Endodermal cell (in vitro differentiated cells): Measurements from ENCODE around the gene TGM6. TPM values are rescaled to one million over a fixed set of nuclear protein-coding genes. Genes with fewer than 3 reads are reported as not detected.

Experiments used
- DNase-seq: peaks from one replicate; pipeline ENCODE4 v3.0.0-alpha.2; 2017
- H3K27ac ChIP-seq: 2 replicates; pipeline ENCODE4 v1.5.1; 2013; ENCODE audit warnings: mild to moderate bottlenecking, low read depth, low read length, moderate library complexity
- H3K27me3 ChIP-seq: 2 replicates; pipeline ENCODE4 v1.6.1; 2013; ENCODE audit warnings: mild to moderate bottlenecking, low read length, moderate library complexity; ENCODE audit not compliant: insufficient read depth, control insufficient read depth, poor library complexity, severe bottlenecking
- H3K36me3 ChIP-seq: 2 replicates; pipeline ENCODE4 v1.7.0; 2013; ENCODE audit warnings: mild to moderate bottlenecking, low read length, moderate library complexity; ENCODE audit not compliant: control insufficient read depth, insufficient read depth
- H3K4me1 ChIP-seq: one replicate; pipeline ENCODE4 v1.7.0; 2013; ENCODE audit warnings: low read length; ENCODE audit not compliant: control insufficient read depth, insufficient read depth
- H3K4me3 ChIP-seq: 2 replicates; pipeline ENCODE4 v1.5.1; 2013; ENCODE audit warnings: mild to moderate bottlenecking, low read length, moderate library complexity
- H3K9ac ChIP-seq: 2 replicates; pipeline ENCODE4 v1.6.1; 2013; ENCODE audit warnings: mild to moderate bottlenecking, low read length, moderate library complexity; ENCODE audit not compliant: poor library complexity, severe bottlenecking; ENCODE audit errors: extremely low read depth
- H3K9me3 ChIP-seq: 2 replicates; pipeline ENCODE4 v1.6.1; 2013; ENCODE audit warnings: mild to moderate bottlenecking, low read length, moderate library complexity; ENCODE audit not compliant: control insufficient read depth
- H3K27ac Mint-ChIP-seq: 2 replicates; pipeline ENCODE4 v1.8.0; 2020; ENCODE audit warnings: mixed read lengths
- H3K27me3 Mint-ChIP-seq: 2 replicates; pipeline ENCODE4 v1.8.0; 2021; ENCODE audit warnings: mild to moderate bottlenecking, mixed read lengths; ENCODE audit not compliant: insufficient read depth
- H3K36me3 Mint-ChIP-seq: 2 replicates; pipeline ENCODE4 v1.8.0; 2020; ENCODE audit warnings: low read depth, mixed read lengths
- H3K4me1 Mint-ChIP-seq: 2 replicates; pipeline ENCODE4 v1.8.0; 2020; ENCODE audit warnings: mixed read lengths
- H3K4me3 Mint-ChIP-seq: 2 replicates; pipeline ENCODE4 v1.8.0; 2020; ENCODE audit warnings: mild to moderate bottlenecking, moderate library complexity, mixed read lengths
- H3K9me3 Mint-ChIP-seq: 2 replicates; pipeline ENCODE4 v1.8.0; 2020; ENCODE audit warnings: mild to moderate bottlenecking, mixed read lengths
- CTCF ChIP-seq: fragments of 200-600 bp; sonication (generic); conservative IDR thresholded peaks from 2 replicates; pipeline ENCODE4 v1.5.0; 2021; ENCODE audit warnings: antibody characterized with exemption, mild to moderate bottlenecking
- WGBS, 2 experiments: methylation state at CpG; one replicate each; pipeline versions ENCODE4 v1.1.5 to v1.1.7; 2013; ENCODE audit warnings: missing lambda C conversion rate in 2 of 2, mixed read lengths in 1 of 2; ENCODE audit not compliant: insufficient coverage in 1 of 2, insufficient read length in 1 of 2; 5-methylcytosine and 5-hydroxymethylcytosine counted together
- total RNA-seq, 2 donors: library from RNA; stranded (reverse); fragmentation: NEBNext Ultra II Directional in 1 of 2; extraction: Animal tissue kit (Norgen Biotek cat#: 25700) in 1 of 2; gene quantifications; 2 replicates in 1 of 2; 3 replicates in 1 of 2; pipeline ENCODE4 v1.2.1, GENCODE V29; 2021

The TGM6 gene
- total RNA-seq, 2 donors from 2014 or later: not detected

GRCh38 chr20:2458919-2459499, 78.3 kb downstream of the TGM6 start:
- no peaks in the 10 kb centered on the region for H3K27me3 Mint-ChIP-seq
- no peak for DNase-seq
- Histone ChIP-seq H3K9ac (no peak overlapping the region), H3K4me3 (no peak overlapping the region), H3K27me3 (no peaks in the 10 kb centered on the region), H3K9me3 (no peaks in the 10 kb centered on the region), H3K36me3 (peaks cover 54% of the 10 kb centered on the region), H3K27ac (no peak overlapping the region), H3K4me1 (no peaks in the 10 kb centered on the region)
- no peak overlapping the region for H3K27ac Mint-ChIP-seq
- H3K36me3 Mint-ChIP-seq: peaks cover 53% of the 10 kb centered on the region
- H3K4me3 Mint-ChIP-seq: no peak overlapping the region
- H3K4me1 Mint-ChIP-seq: no peaks in the 10 kb centered on the region
- 89% methylated on average over 3 of the region's 3 CpGs; no CpG with 5 or more reads in 1 of the 2 experiments for WGBS, 2 experiments
- no peak for TF ChIP-seq CTCF
- H3K9me3 Mint-ChIP-seq: no peaks in the 10 kb centered on the region

- Histone ChIP-seq H3K4me3 (no peak overlapping the region), H3K9ac (no peak overlapping the region), H3K36me3 (peaks cover 65% of the 10 kb centered on the region), H3K27ac (no peak overlapping the region), H3K4me1 (no peaks in the 10 kb centered on the region), H3K27me3 (no peaks in the 10 kb centered on the region), H3K9me3 (no peaks in the 10 kb centered on the region)
- TF ChIP-seq CTCF: no peak
- no peaks in the 10 kb centered on the region for H3K9me3 Mint-ChIP-seq
- H3K27ac Mint-ChIP-seq: no peak overlapping the region
- no peaks in the 10 kb centered on the region for H3K4me1 Mint-ChIP-seq
- H3K27me3 Mint-ChIP-seq: no peaks in the 10 kb centered on the region
- peaks cover 65% of the 10 kb centered on the region for H3K36me3 Mint-ChIP-seq
- DNase-seq: no peak
- 89% methylated on average over 1 of the region's 1 CpG; no CpG with 5 or more reads in 1 of the 2 experiments for WGBS, 2 experiments
- no peak overlapping the region for H3K4me3 Mint-ChIP-seq
Measured at GRCh38 chr20:2459981-2460751, 79.5 kb downstream of the TGM6 start.

GRCh38 chr20:2460752-2461424, 80.2 kb downstream of the TGM6 start:
- Histone ChIP-seq H3K27ac (no peak overlapping the region), H3K27me3 (no peaks in the 10 kb centered on the region), H3K9ac (no peak overlapping the region), H3K36me3 (peaks cover 73% of the 10 kb centered on the region), H3K4me3 (no peak overlapping the region), H3K9me3 (no peaks in the 10 kb centered on the region), H3K4me1 (no peaks in the 10 kb centered on the region)
- Mint-ChIP-seq H3K36me3 (peaks cover 72% of the 10 kb centered on the region), H3K27ac (no peak overlapping the region), H3K4me1 (no peaks in the 10 kb centered on the region), H3K27me3 (no peaks in the 10 kb centered on the region), H3K9me3 (no peaks in the 10 kb centered on the region), H3K4me3 (no peak overlapping the region)
- 94 to 96% methylated on average over 2 to 4 of the region's 4 CpGs for WGBS, 2 experiments
- TF ChIP-seq CTCF: no peak
- DNase-seq: peak; percentile 5
